SK-N-SH treated with all-trans-retinoic acid at 6 μM for 48 hours (cell line): ENCODE measurements around the gene CDK3.

Source experiments
- ATAC-seq: fragments of 200-7000 bp; cut with Tn5 transposase; 3 replicates; pipeline ENCODE4 v1.9.1; 2020; ENCODE audit warnings: mild to moderate bottlenecking, moderate library complexity
- ARNTL ChIP-seq: fragments of 450-650 bp; formaldehyde crosslinking; IDR thresholded peaks from 2 replicates; pipeline ENCODE4 v1.5.0; 2020; ENCODE audit warnings: low read depth, mild to moderate bottlenecking, moderate library complexity, borderline replicate concordance
- BACH2 ChIP-seq: fragments of 250-450 bp; sonication (Bioruptor Pico); IDR thresholded peaks from 2 replicates; pipeline ENCODE4 v1.9.0; 2021; ENCODE audit warnings: mild to moderate bottlenecking, borderline replicate concordance
- CSDC2 ChIP-seq: fragments of 250-450 bp; sonication (Bioruptor Pico); IDR thresholded peaks from 2 replicates; pipeline ENCODE4 v1.5.0; 2020; ENCODE audit warnings: mild to moderate bottlenecking, moderate library complexity
- CSRNP3 ChIP-seq: fragments of 250-450 bp; sonication (Bioruptor Pico); IDR thresholded peaks from 2 replicates; pipeline ENCODE4 v1.5.1; 2021; ENCODE audit warnings: mild to moderate bottlenecking, moderate library complexity
- ESRRG ChIP-seq: fragments of 250-450 bp; sonication (Bioruptor Pico); IDR thresholded peaks from 2 replicates; pipeline ENCODE4 v1.6.1; 2021; ENCODE audit warnings: mild to moderate bottlenecking
- GLIS3 ChIP-seq: fragments of 250-450 bp; sonication (Bioruptor Pico); IDR thresholded peaks from 2 replicates; pipeline ENCODE4 v1.5.0; 2020; ENCODE audit warnings: mild to moderate bottlenecking, moderate library complexity
- ISL1 ChIP-seq: fragments of 250-450 bp; sonication (Bioruptor Pico); IDR thresholded peaks from 2 replicates; pipeline ENCODE4 v2.1.2; 2022; ENCODE audit warnings: mild to moderate bottlenecking, moderate library complexity
- OSR1 ChIP-seq: fragments of 250-450 bp; sonication (Bioruptor Pico); IDR thresholded peaks from 2 replicates; pipeline ENCODE4 v1.8.0; 2022; ENCODE audit warnings: moderate library complexity, mild to moderate bottlenecking, inconsistent platforms
- SNAI2 ChIP-seq: fragments of 250-450 bp; sonication (Bioruptor Pico); IDR thresholded peaks from 2 replicates; pipeline ENCODE4 v1.5.0; 2020; ENCODE audit warnings: mild to moderate bottlenecking, moderate library complexity
- TCF4 ChIP-seq: fragments of 250-450 bp; sonication (Bioruptor Pico); IDR thresholded peaks from 2 replicates; pipeline ENCODE4 v1.8.0; 2021; ENCODE audit warnings: mild to moderate bottlenecking, moderate library complexity, borderline replicate concordance
- TOX ChIP-seq: fragments of 250-450 bp; sonication (Bioruptor Pico); IDR thresholded peaks from 2 replicates; pipeline ENCODE4 v1.8.0; 2021; ENCODE audit warnings: mild to moderate bottlenecking, moderate library complexity, borderline replicate concordance
- ZC3H10 ChIP-seq: fragments of 250-450 bp; sonication (Bioruptor Pico); IDR thresholded peaks from 2 replicates; pipeline ENCODE4 v1.5.1; 2021; ENCODE audit warnings: mild to moderate bottlenecking, moderate library complexity
- ZFP3 ChIP-seq: fragments of 250-450 bp; sonication (Bioruptor Pico); IDR thresholded peaks from 2 replicates; pipeline ENCODE4 v1.5.0; 2020; ENCODE audit warnings: mild to moderate bottlenecking, moderate library complexity
- ZFP30 ChIP-seq: fragments of 450-650 bp; formaldehyde crosslinking; IDR thresholded peaks from 2 replicates; pipeline ENCODE4 v1.5.0; 2022; ENCODE audit warnings: mild to moderate bottlenecking, moderate library complexity
- TF ChIP-seq, protein P1 (sequence below): fragments of 250-450 bp; sonication (Bioruptor Pico); IDR thresholded peaks from 2 replicates; pipeline ENCODE4 v1.8.0; 2020; ENCODE audit warnings: mild to moderate bottlenecking, moderate library complexity, borderline replicate concordance
- TF ChIP-seq, protein P2 (sequence below): fragments of 250-450 bp; sonication (Bioruptor Pico); IDR thresholded peaks from 2 replicates; pipeline ENCODE4 v1.5.0; 2020; ENCODE audit warnings: mild to moderate bottlenecking, moderate library complexity
- TF ChIP-seq, protein P3 (sequence below): fragments of 250-450 bp; sonication (Bioruptor Pico); IDR thresholded peaks from 2 replicates; pipeline ENCODE4 v1.5.1; 2020; ENCODE audit warnings: low read depth, mild to moderate bottlenecking, moderate library complexity
- TF ChIP-seq, protein P4 (sequence below): fragments of 250-450 bp; sonication (Bioruptor Pico); IDR thresholded peaks from 2 replicates; pipeline ENCODE4 v1.8.0; 2021; ENCODE audit warnings: low read depth, mild to moderate bottlenecking, moderate library complexity, borderline replicate concordance

CDK3 gene

GRCh38 chr17:76032073-76032779, 31.6 kb downstream of the CDK3 start:
- no peak for TF ChIP-seq ZFP3 (CRISPR knock-in tag)
- TF ChIP-seq ESRRG: no peak
- TF ChIP-seq ZC3H10: no peak
- TF ChIP-seq, protein P1, sequence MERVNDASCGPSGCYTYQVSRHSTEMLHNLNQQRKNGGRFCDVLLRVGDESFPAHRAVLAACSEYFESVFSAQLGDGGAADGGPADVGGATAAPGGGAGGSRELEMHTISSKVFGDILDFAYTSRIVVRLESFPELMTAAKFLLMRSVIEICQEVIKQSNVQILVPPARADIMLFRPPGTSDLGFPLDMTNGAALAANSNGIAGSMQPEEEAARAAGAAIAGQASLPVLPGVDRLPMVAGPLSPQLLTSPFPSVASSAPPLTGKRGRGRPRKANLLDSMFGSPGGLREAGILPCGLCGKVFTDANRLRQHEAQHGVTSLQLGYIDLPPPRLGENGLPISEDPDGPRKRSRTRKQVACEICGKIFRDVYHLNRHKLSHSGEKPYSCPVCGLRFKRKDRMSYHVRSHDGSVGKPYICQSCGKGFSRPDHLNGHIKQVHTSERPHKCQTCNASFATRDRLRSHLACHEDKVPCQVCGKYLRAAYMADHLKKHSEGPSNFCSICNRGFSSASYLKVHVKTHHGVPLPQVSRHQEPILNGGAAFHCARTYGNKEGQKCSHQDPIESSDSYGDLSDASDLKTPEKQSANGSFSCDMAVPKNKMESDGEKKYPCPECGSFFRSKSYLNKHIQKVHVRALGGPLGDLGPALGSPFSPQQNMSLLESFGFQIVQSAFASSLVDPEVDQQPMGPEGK: no peak
- no peak for TF ChIP-seq CSRNP3
- TF ChIP-seq ARNTL: no peak
- TF ChIP-seq, protein P2, sequence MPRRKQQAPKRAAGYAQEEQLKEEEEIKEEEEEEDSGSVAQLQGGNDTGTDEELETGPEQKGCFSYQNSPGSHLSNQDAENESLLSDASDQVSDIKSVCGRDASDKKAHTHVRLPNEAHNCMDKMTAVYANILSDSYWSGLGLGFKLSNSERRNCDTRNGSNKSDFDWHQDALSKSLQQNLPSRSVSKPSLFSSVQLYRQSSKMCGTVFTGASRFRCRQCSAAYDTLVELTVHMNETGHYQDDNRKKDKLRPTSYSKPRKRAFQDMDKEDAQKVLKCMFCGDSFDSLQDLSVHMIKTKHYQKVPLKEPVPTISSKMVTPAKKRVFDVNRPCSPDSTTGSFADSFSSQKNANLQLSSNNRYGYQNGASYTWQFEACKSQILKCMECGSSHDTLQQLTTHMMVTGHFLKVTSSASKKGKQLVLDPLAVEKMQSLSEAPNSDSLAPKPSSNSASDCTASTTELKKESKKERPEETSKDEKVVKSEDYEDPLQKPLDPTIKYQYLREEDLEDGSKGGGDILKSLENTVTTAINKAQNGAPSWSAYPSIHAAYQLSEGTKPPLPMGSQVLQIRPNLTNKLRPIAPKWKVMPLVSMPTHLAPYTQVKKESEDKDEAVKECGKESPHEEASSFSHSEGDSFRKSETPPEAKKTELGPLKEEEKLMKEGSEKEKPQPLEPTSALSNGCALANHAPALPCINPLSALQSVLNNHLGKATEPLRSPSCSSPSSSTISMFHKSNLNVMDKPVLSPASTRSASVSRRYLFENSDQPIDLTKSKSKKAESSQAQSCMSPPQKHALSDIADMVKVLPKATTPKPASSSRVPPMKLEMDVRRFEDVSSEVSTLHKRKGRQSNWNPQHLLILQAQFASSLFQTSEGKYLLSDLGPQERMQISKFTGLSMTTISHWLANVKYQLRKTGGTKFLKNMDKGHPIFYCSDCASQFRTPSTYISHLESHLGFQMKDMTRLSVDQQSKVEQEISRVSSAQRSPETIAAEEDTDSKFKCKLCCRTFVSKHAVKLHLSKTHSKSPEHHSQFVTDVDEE (CRISPR knock-in tag): no peak
- TF ChIP-seq TOX: no peak
- TF ChIP-seq BACH2 (CRISPR knock-in tag): no peak
- no peak for TF ChIP-seq SNAI2 (CRISPR knock-in tag)
- TF ChIP-seq, protein P3, sequence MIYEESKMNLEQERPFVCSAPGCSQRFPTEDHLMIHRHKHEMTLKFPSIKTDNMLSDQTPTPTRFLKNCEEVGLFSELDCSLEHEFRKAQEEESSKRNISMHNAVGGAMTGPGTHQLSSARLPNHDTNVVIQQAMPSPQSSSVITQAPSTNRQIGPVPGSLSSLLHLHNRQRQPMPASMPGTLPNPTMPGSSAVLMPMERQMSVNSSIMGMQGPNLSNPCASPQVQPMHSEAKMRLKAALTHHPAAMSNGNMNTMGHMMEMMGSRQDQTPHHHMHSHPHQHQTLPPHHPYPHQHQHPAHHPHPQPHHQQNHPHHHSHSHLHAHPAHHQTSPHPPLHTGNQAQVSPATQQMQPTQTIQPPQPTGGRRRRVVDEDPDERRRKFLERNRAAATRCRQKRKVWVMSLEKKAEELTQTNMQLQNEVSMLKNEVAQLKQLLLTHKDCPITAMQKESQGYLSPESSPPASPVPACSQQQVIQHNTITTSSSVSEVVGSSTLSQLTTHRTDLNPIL: no peak
- no peak for TF ChIP-seq GLIS3
- ATAC-seq: peak; percentile 40; the same call in 2 of the 3 replicates

DNA sequence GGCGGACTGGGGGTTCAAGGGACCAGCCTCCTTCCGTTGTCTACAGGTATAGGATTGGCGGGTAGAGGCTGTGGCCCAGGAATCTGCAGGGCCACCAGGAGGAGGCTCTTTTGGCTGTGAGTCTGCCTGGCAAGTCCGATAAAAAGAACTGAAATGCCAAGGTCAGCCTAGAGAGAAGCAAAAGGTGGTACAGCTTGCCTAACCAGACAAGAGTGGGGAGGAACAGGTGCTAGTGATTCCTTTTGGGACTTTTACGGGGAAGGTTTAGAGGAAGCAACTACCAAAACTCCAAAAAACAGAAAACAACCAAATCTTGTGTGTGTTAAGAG, 32.1 kb downstream of the CDK3 start:
- ATAC-seq: no peak
- no peak for TF ChIP-seq CSRNP3
- no peak for TF ChIP-seq GLIS3
- TF ChIP-seq ZFP30 (CRISPR knock-in tag): no peak
- no peak for TF ChIP-seq ISL1 (CRISPR knock-in tag)
- TF ChIP-seq ARNTL: no peak
- TF ChIP-seq ZFP3 (CRISPR knock-in tag): no peak
- no peak for TF ChIP-seq CSDC2 (CRISPR knock-in tag)
- TF ChIP-seq ESRRG: no peak
- no peak for TF ChIP-seq TCF4
- TF ChIP-seq, protein P3: no peak
- TF ChIP-seq, protein P2 (CRISPR knock-in tag): no peak
- no peak for TF ChIP-seq ZC3H10
- TF ChIP-seq BACH2 (CRISPR knock-in tag): no peak
- TF ChIP-seq OSR1 (CRISPR knock-in tag): no peak
- TF ChIP-seq, protein P1: no peak
- TF ChIP-seq, protein P4, sequence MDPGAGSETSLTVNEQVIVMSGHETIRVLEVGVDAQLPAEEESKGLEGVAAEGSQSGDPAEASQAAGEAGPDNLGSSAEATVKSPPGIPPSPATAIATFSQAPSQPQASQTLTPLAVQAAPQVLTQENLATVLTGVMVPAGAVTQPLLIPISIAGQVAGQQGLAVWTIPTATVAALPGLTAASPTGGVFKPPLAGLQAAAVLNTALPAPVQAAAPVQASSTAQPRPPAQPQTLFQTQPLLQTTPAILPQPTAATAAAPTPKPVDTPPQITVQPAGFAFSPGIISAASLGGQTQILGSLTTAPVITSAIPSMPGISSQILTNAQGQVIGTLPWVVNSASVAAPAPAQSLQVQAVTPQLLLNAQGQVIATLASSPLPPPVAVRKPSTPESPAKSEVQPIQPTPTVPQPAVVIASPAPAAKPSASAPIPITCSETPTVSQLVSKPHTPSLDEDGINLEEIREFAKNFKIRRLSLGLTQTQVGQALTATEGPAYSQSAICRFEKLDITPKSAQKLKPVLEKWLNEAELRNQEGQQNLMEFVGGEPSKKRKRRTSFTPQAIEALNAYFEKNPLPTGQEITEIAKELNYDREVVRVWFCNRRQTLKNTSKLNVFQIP (CRISPR knock-in tag): no peak
- TF ChIP-seq SNAI2 (CRISPR knock-in tag): no peak
